HFFc6 (cell line): ENCODE results near the gene CFDP1. TPM values are rescaled to one million over a fixed set of nuclear protein-coding genes. Genes with fewer than 3 reads are reported as not detected.
A peak's percentile ranks its signal among the peaks of the same experiment; 100 is the strongest.

Experiments used
- DNase-seq: peaks from one replicate; pipeline ENCODE4 v3.0.0-alpha.2; 2018
- H3K27ac Mint-ChIP-seq: 2 replicates; pipeline ENCODE4 v1.8.0; 2020; ENCODE audit warnings: mild to moderate bottlenecking, mixed read lengths
- H3K27me3 Mint-ChIP-seq: 2 replicates; pipeline ENCODE4 v1.8.0; 2021; ENCODE audit warnings: mild to moderate bottlenecking, moderate library complexity, mixed read lengths; ENCODE audit not compliant: insufficient read depth
- H3K36me3 Mint-ChIP-seq: 2 replicates; pipeline ENCODE4 v1.8.0; 2021; ENCODE audit warnings: low read depth, mixed read lengths
- H3K4me1 Mint-ChIP-seq: 2 replicates; pipeline ENCODE4 v1.8.0; 2020; ENCODE audit warnings: low read depth, mixed read lengths
- H3K4me3 Mint-ChIP-seq: 2 replicates; pipeline ENCODE4 v1.8.0; 2020; ENCODE audit warnings: mild to moderate bottlenecking, moderate library complexity, mixed read lengths
- H3K9me3 Mint-ChIP-seq: 2 replicates; pipeline ENCODE4 v1.8.0; 2020; ENCODE audit warnings: mild to moderate bottlenecking, mixed read lengths
- CTCF ChIP-seq: fragments of 200-600 bp; sonication (generic); IDR thresholded peaks from 2 replicates; pipeline ENCODE4 v1.5.0; 2021; ENCODE audit warnings: antibody characterized with exemption, mild to moderate bottlenecking
- total RNA-seq, 6 experiments: library from RNA; stranded (reverse); fragmentation: NEBNext Ultra II Directional; extraction: Animal tissue kit (Norgen Biotek cat#: 25700); gene quantifications; 2 replicates in 1 of 6; 3 replicates in 5 of 6; pipeline ENCODE4 v1.2.3, GENCODE V29; 2021

Gene CFDP1
- total RNA-seq, 6 experiments from 2014 or later, result 33.0 to 43.1 (median 37.6) TPM

- no peaks in the 10 kb centered on the region for H3K9me3 Mint-ChIP-seq
- DNase-seq, result no peak
- H3K27ac Mint-ChIP-seq, result no peak overlapping the region
- H3K27me3 Mint-ChIP-seq, result peaks cover 7% of the 10 kb centered on the region
- H3K36me3 Mint-ChIP-seq, result peaks cover 16% of the 10 kb centered on the region
- H3K4me1 Mint-ChIP-seq, result peaks cover 70% of the 10 kb centered on the region
- TF ChIP-seq CTCF, result no peak
- no peak overlapping the region for H3K4me3 Mint-ChIP-seq
These were observed 124.1 kb downstream of the CFDP1 start for GRCh38 chr16:75309156-75309555.

GRCh38 chr16:75308011-75308410 is 125.3 kb downstream of the CFDP1 start:
- no peak for TF ChIP-seq CTCF
- H3K4me3 Mint-ChIP-seq, result no peak overlapping the region
- H3K27ac Mint-ChIP-seq, result peak overlapping the region; percentile 69; the same call in 1 of the 2 replicates
- H3K4me1 Mint-ChIP-seq, result peaks cover 76% of the 10 kb centered on the region
- peaks cover 10% of the 10 kb centered on the region for H3K27me3 Mint-ChIP-seq
- H3K9me3 Mint-ChIP-seq, result no peaks in the 10 kb centered on the region
- no peak for DNase-seq
- H3K36me3 Mint-ChIP-seq, result peaks cover 11% of the 10 kb centered on the region; the same call in 1 of the 2 replicates

- DNase-seq, result no peak
- peaks cover 11% of the 10 kb centered on the region; the same call in 1 of the 2 replicates for H3K36me3 Mint-ChIP-seq
- TF ChIP-seq CTCF, result no peak
- H3K27ac Mint-ChIP-seq, result peak overlapping the region; percentile 69
- H3K9me3 Mint-ChIP-seq, result no peaks in the 10 kb centered on the region
- no peak overlapping the region for H3K4me3 Mint-ChIP-seq
- H3K4me1 Mint-ChIP-seq, result peaks cover 73% of the 10 kb centered on the region
- H3K27me3 Mint-ChIP-seq, result peaks cover 9% of the 10 kb centered on the region
These were observed 125.8 kb downstream of the CFDP1 start for GRCh38 chr16:75307506-75307905.

- H3K27me3 Mint-ChIP-seq, result peaks cover 8% of the 10 kb centered on the region
- peak overlapping the region; percentile 98 for H3K27ac Mint-ChIP-seq
- no peaks in the 10 kb centered on the region for H3K9me3 Mint-ChIP-seq
- peaks cover 70% of the 10 kb centered on the region for H3K4me1 Mint-ChIP-seq
- TF ChIP-seq CTCF, result no peak
- peak overlapping the region; percentile 73 for H3K4me3 Mint-ChIP-seq
- H3K36me3 Mint-ChIP-seq, result peaks cover 11% of the 10 kb centered on the region; the same call in 1 of the 2 replicates
- DNase-seq, result peak; percentile 15
These were observed 127.1 kb downstream of the CFDP1 start for GRCh38 chr16:75306099-75306762.

- TF ChIP-seq CTCF, result peak; percentile 32; the same call in 1 of the 2 replicates
- peaks cover 8% of the 10 kb centered on the region for H3K27me3 Mint-ChIP-seq
- peak overlapping the region; percentile 85 for H3K4me3 Mint-ChIP-seq
- peaks cover 17% of the 10 kb centered on the region for H3K36me3 Mint-ChIP-seq
- peak overlapping the region; percentile 98 for H3K27ac Mint-ChIP-seq
- DNase-seq, result peak; percentile 100
- H3K9me3 Mint-ChIP-seq, result no peaks in the 10 kb centered on the region
- H3K4me1 Mint-ChIP-seq, result peaks cover 63% of the 10 kb centered on the region
These were observed 127.8 kb downstream of the CFDP1 start for GRCh38 chr16:75305364-75306098.
